NB4 (cell line): ENCODE results near the gene OR4E2.

ENCODE experiments used
- DNase-seq: peaks from one replicate; pipeline ENCODE4 v3.0.0; 2010; ENCODE audit warnings: low read depth
- H3K4me3 ChIP-seq: one replicate; pipeline ENCODE4 v1.5.1; 2011; ENCODE audit warnings: mild to moderate bottlenecking, low read depth, low read length, moderate library complexity
- CTCF ChIP-seq: IDR thresholded peaks from one replicate; pipeline ENCODE4 v1.5.1; 2012; ENCODE audit warnings: low read depth, low read length
- MAX ChIP-seq: IDR thresholded peaks from 2 replicates; pipeline ENCODE4 v1.6.1; 2011; ENCODE audit warnings: low read depth, low read length
- MYC ChIP-seq: IDR thresholded peaks from 2 replicates; pipeline ENCODE4 v1.6.1; 2011; ENCODE audit warnings: low read depth, low read length
- POLR2A ChIP-seq: IDR thresholded peaks from 2 replicates; pipeline ENCODE4 v1.6.1; 2011; ENCODE audit warnings: mild to moderate bottlenecking; ENCODE audit not compliant: insufficient read length; ENCODE audit errors: extremely low read depth

The OR4E2 gene

GRCh38 chr14:21712036-21712435 lies 58.4 kb downstream of the OR4E2 start:
- H3K4me3 ChIP-seq, result no peak overlapping the region
- TF ChIP-seq MYC, result no peak
- no peak for TF ChIP-seq CTCF
- no peak for TF ChIP-seq MAX
- no peak for TF ChIP-seq POLR2A
- DNase-seq, result no peak

- DNase-seq, result no peak
- H3K4me3 ChIP-seq, result no peak overlapping the region
- no peak for TF ChIP-seq MYC
- TF ChIP-seq POLR2A, result no peak
- no peak for TF ChIP-seq MAX
Measured at GRCh38 chr14:21714318-21714929, 60.8 kb downstream of the OR4E2 start.
